Heart right ventricle (tissue), 16 donors: ENCODE results near the gene SUGCT. TPM values are rescaled to one million over a fixed set of nuclear protein-coding genes. Genes with fewer than 3 reads are reported as not detected.

Experiments
- ATAC-seq, 8 donors: fragments of 200-7000 bp; cut with Tn5 transposase; one replicate each; pipeline ENCODE4 v1.9.1; 2020; ENCODE audit warnings: mild to moderate bottlenecking in 8 of 8, moderate library complexity in 8 of 8, moderate number of reproducible peaks in 1 of 8
- DNase-seq, 2 donors: peaks; one replicate each; pipeline ENCODE4 v3.0.0-alpha.2; 2020
- H3K27ac ChIP-seq, 10 donors: fragments of 200-600 bp; sonication (generic) in 2 of 10; one replicate each; pipeline versions ENCODE4 v1.5.0 to v1.8.0; 2020 to 2022; ENCODE audit warnings: mild to moderate bottlenecking in 3 of 10
- H3K27me3 ChIP-seq, 7 donors: fragments of 200-600 bp; one replicate each; pipeline ENCODE4 v1.8.0; 2021 to 2022; ENCODE audit warnings: mild to moderate bottlenecking in 2 of 7
- H3K36me3 ChIP-seq, 9 donors: fragments of 200-600 bp; sonication (generic) in 1 of 9; one replicate each; pipeline versions ENCODE4 v1.5.0 to v1.8.0; 2020 to 2022; ENCODE audit warnings: mild to moderate bottlenecking in 2 of 9
- H3K4me1 ChIP-seq, 9 donors: fragments of 200-600 bp; sonication (generic) in 1 of 9; one replicate each; pipeline versions ENCODE4 v1.5.0 to v1.8.0; 2020 to 2022; ENCODE audit warnings: mild to moderate bottlenecking in 4 of 9
- H3K4me3 ChIP-seq, 10 donors: fragments of 200-600 bp; sonication (generic) in 2 of 10; one replicate each; pipeline versions ENCODE4 v1.5.0 to v1.8.0; 2020 to 2022; ENCODE audit warnings: mild to moderate bottlenecking in 7 of 10, moderate library complexity in 2 of 10
- H3K9me3 ChIP-seq, 11 donors: fragments of 200-600 bp in 10 of 11; sonication (generic) in 2 of 11; one replicate each; pipeline versions ENCODE4 v1.5.0 to v1.8.0; 2013 to 2022; ENCODE audit warnings: mild to moderate bottlenecking in 2 of 11, control low read depth in 1 of 11, moderate library complexity in 1 of 11
- CTCF ChIP-seq, 9 donors: fragments of 200-600 bp; sonication (generic) in 2 of 9; IDR thresholded peaks; one replicate each; pipeline versions ENCODE4 v1.5.0 to v1.8.0; 2021 to 2022; ENCODE audit warnings: antibody characterized with exemption in 9 of 9, mild to moderate bottlenecking in 5 of 9, moderate library complexity in 1 of 9
- WGBS, 2 donors: extraction: QIAGEN DNeasy Blood & Tissue Kit; methylation state at CpG; one replicate each; pipeline ENCODE4 v1.1.7; 2013; ENCODE audit warnings: inconsistent platforms in 1 of 2; 5-methylcytosine and 5-hydroxymethylcytosine counted together
- intact Hi-C, 10 donors: fragments of 100-400 bp; cut with DNase I; formaldehyde crosslinking; loops; one replicate each; pipeline versions ENCODE4 v1.11.1 to v1.14.2; 2022
- polyA plus RNA-seq, 2 donors: library from polyadenylated mRNA; stranded (reverse); fragments of 200-250 nt; gene quantifications; one replicate each; pipeline ENCODE4 v1.2.3, GENCODE V29; 2013
- total RNA-seq, 10 donors: library from RNA; stranded (reverse); fragmentation: NEBNext Ultra II Directional in 3 of 10; extraction: Animal tissue kit (Norgen Biotek cat#: 25700) in 3 of 10; gene quantifications; one replicate each; pipeline versions ENCODE4 v1.2.1 to v1.2.4, GENCODE V29; 2021 to 2023
- donor health status: Arrhythmogenic right ventricular cardiomyopathy.
- donor health status: ischemic (EF 13 %, LVEDD 7.1; RV severe dilation, severe dysfunction).
- donor health status: healthy with polysubstance abuse.
- donor health status: DM: no; HTN: yes; CAD: no.
- donor health status: DM: no; HTN: no; CAD: no.
- donor health status: ischemic (EF 25% LVEDD 6.9; RV normal size, moderate dysfunction).
- donor health status: ischemic (EF 25% LVEDD 5.7; RV mildly dilated, moderate dysfunction).
- donor health status: healthy.
- donor health status: DM: yes; HTN: yes; CAD: no.
- donor health status: Ischemic cardiomyopathy.
- donor health status: ischemic (EF 35%, LVEDD 5.7; RV mildly dilated, moderate dysfunction).
- donor health status: nonischemic (EF 11% LVEDD 7.7; RV severe dilation, severe dysfunction).
- donor health status: DM: yes; HTN: yes; CAD: no.
- donor health status: PGD.
- donor health status: ischemic (EF 29% LVEDD 5.4; RV normal size, mild dysfunction).
- donor health status: nonischemic (EF 23%, LVEDD 6.1; RV moderate dilation, normal function).

The SUGCT gene
- total and polyA plus RNA-seq, 12 donors, result 1.2 to 8.1 (median 6.1) TPM

GRCh38 chr7:40393660-40394059, 258.9 kb downstream of the SUGCT start:
- WGBS, 2 donors, result 66 to 73% methylated on average over 3 of the region's 3 CpGs
- Histone ChIP-seq H3K36me3 (no peaks in the 10 kb centered on the region), H3K4me3 (no peak overlapping the region), H3K27me3 (no peaks in the 10 kb centered on the region), H3K27ac (no peak overlapping the region), H3K4me1 (peaks cover 0 to 3% (median 0%) of the 10 kb centered on the region in 9 donors), H3K9me3 (no peaks in the 10 kb centered on the region)
- ATAC-seq (no peak), DNase-seq (no peak)
- TF ChIP-seq CTCF (IDR thresholded peaks at IDR 0.05), result no peak
- intact Hi-C loops, result no loop called here

- no peaks in the 10 kb centered on the region for H3K27me3 ChIP-seq
- H3K9me3 ChIP-seq, result peaks cover 0 to 2% (median 0%) of the 10 kb centered on the region in 11 donors
- TF ChIP-seq CTCF (IDR thresholded peaks at IDR 0.05), result no peak
- no peak overlapping the region for H3K4me3 ChIP-seq
- no peak for DNase-seq
- peaks cover 0 to 3% (median 0%) of the 10 kb centered on the region in 9 donors for H3K4me1 ChIP-seq
- no peaks in the 10 kb centered on the region for H3K36me3 ChIP-seq
- ATAC-seq, result no peak
- 93 to 94% methylated on average over 1 of the region's 1 CpG for WGBS, 2 donors
- intact Hi-C loops, result no loop called here
- H3K27ac ChIP-seq, result no peak overlapping the region
Observed at GRCh38 chr7:40394400-40394799, 259.6 kb downstream of the SUGCT start.

GRCh38 chr7:40400525-40400924, 265.7 kb downstream of the SUGCT start:
- WGBS, 2 donors, result 77 to 79% methylated on average over 4 of the region's 4 CpGs
- intact Hi-C loops, result no loop called here
- Histone ChIP-seq H3K9me3 (peaks cover 0 to 5% (median 0%) of the 10 kb centered on the region in 11 donors), H3K36me3 (no peaks in the 10 kb centered on the region), H3K4me1 (peaks cover 0 to 3% (median 0%) of the 10 kb centered on the region in 9 donors), H3K4me3 (no peak overlapping the region), H3K27ac (no peak overlapping the region), H3K27me3 (no peaks in the 10 kb centered on the region)
- DNase-seq (no peak), ATAC-seq (no peak)
- no peak for TF ChIP-seq CTCF (IDR thresholded peaks at IDR 0.05)

GRCh38 chr7:40401406-40401805, 266.6 kb downstream of the SUGCT start:
- no peak for ATAC-seq
- WGBS, 2 donors, result 79 to 80% methylated on average over 1 of the region's 1 CpG

More at GRCh38 chr7:40401406-40401805, 266.6 kb downstream of the SUGCT start:
- no peak for DNase-seq
- no peak for TF ChIP-seq CTCF (IDR thresholded peaks at IDR 0.05)
- peaks cover 0 to 3% (median 0%) of the 10 kb centered on the region in 9 donors for H3K4me1 ChIP-seq
- H3K27ac ChIP-seq, result no peak overlapping the region
- H3K36me3 ChIP-seq, result no peaks in the 10 kb centered on the region
- H3K9me3 ChIP-seq, result peaks cover 0 to 5% (median 0%) of the 10 kb centered on the region in 11 donors
- H3K27me3 ChIP-seq, result no peaks in the 10 kb centered on the region
- intact Hi-C loops, result no loop called here
- H3K4me3 ChIP-seq, result no peak overlapping the region
